OCI-LY7 (cell line): ENCODE data around the gene GJC2. TPM values are rescaled to one million over a fixed set of nuclear protein-coding genes. Genes with fewer than 3 reads are reported as not detected.

Source experiments
- BruUV-seq: library from RNA; stranded (reverse); fragments of 400-500 nt; replicated peaks from 2 replicates; lab custom pipeline; 2021; lab: Mats Ljungman, UMichigan
- CTCF ChIA-PET: fragments of 300-600 bp; sonication (Branson Sonifier 250); formaldehyde crosslinking; loops from one replicate; lab custom pipeline; 2022; ENCODE audit warnings: antibody characterized with exemption; ENCODE audit not compliant: unreplicated experiment; lab: Charles Lee
- POLR2A ChIA-PET: fragments of 300-600 bp; sonication (Branson Sonifier 250); formaldehyde crosslinking; loops from one replicate; lab custom pipeline; 2022; ENCODE audit warnings: antibody characterized with exemption; lab: Charles Lee
- DNase-seq: peaks from one replicate; pipeline ENCODE4 v3.0.0-alpha.2; 2015; ENCODE audit warnings: low spot score
- H2AFZ ChIP-seq: fragments of 200-600 bp; sonication (generic), shearing (Covaris generic); 2 replicates; pipeline ENCODE4 v1.6.1; 2014; ENCODE audit warnings: mild to moderate bottlenecking, antibody characterized with exemption, low read length, moderate library complexity
- H3K27ac ChIP-seq: fragments of 200-600 bp; sonication (generic); 2 replicates; pipeline ENCODE4 v1.5.1; 2014; ENCODE audit warnings: mixed run types, low read depth, mild to moderate bottlenecking, moderate library complexity, low read length, inconsistent platforms; ENCODE audit not compliant: poor library complexity, severe bottlenecking
- H3K36me3 ChIP-seq: fragments of 200-600 bp; sonication (generic); 2 replicates; pipeline ENCODE4 v1.6.1; 2014; ENCODE audit warnings: mild to moderate bottlenecking, antibody characterized with exemption, low read length, moderate library complexity, mixed read lengths; ENCODE audit not compliant: insufficient read depth
- H3K4me1 ChIP-seq: fragments of 200-600 bp; sonication (generic); 2 replicates; pipeline ENCODE4 v1.5.1; 2014; ENCODE audit warnings: mild to moderate bottlenecking, low read length; ENCODE audit not compliant: insufficient read depth, poor library complexity, severe bottlenecking
- H3K4me2 ChIP-seq: fragments of 200-600 bp; sonication (generic); 2 replicates; pipeline ENCODE4 v1.6.1; 2014; ENCODE audit warnings: mild to moderate bottlenecking, low read length
- H3K4me3 ChIP-seq: fragments of 200-600 bp; sonication (generic); 2 replicates; pipeline ENCODE4 v1.5.1; 2014; ENCODE audit warnings: mild to moderate bottlenecking, low read depth, low read length; ENCODE audit not compliant: poor library complexity, severe bottlenecking
- H3K79me2 ChIP-seq: fragments of 200-600 bp; sonication (generic); 2 replicates; pipeline ENCODE4 v1.6.1; 2016; ENCODE audit warnings: low read depth, mild to moderate bottlenecking, low read length, moderate library complexity, mixed read lengths; ENCODE audit not compliant: insufficient read depth
- H3K9me2 ChIP-seq: fragments of 200-600 bp; sonication (generic); 2 replicates; pipeline ENCODE4 v1.6.1; 2016; ENCODE audit warnings: mild to moderate bottlenecking, low read length, mixed read lengths; ENCODE audit not compliant: insufficient read depth
- H3K9me3 ChIP-seq: fragments of 200-600 bp; sonication (generic); 2 replicates; pipeline ENCODE4 v1.6.1; 2014; ENCODE audit warnings: mild to moderate bottlenecking, mixed run types, low read length, mixed read lengths
- H4K20me1 ChIP-seq: fragments of 200-600 bp; sonication (generic); 2 replicates; pipeline ENCODE4 v1.6.1; 2014; ENCODE audit warnings: mild to moderate bottlenecking, antibody characterized with exemption, low read length, moderate library complexity, mixed read lengths; ENCODE audit not compliant: insufficient read depth
- EZH2phosphoT487 ChIP-seq: fragments of 200-600 bp; sonication (generic); IDR thresholded peaks from 2 replicates; pipeline ENCODE4 v1.6.1; 2018; ENCODE audit warnings: low read depth, borderline replicate concordance, mild to moderate bottlenecking, mixed run types, antibody characterized with exemption, low read length, moderate library complexity, mixed read lengths
- intact Hi-C: fragments of 100-400 bp; cut with micrococcal nuclease; formaldehyde crosslinking; loops from one replicate; pipeline ENCODE4 v1.10.0; 2022; ENCODE audit not compliant: unreplicated experiment
- total RNA-seq, 2 experiments: library from RNA; depleted of rRNA in 1 of 2; stranded (reverse); fragments of >200 nt in 1 of 2; shearing (Covaris generic) in 1 of 2; gene quantifications; 2 replicates each; pipeline ENCODE4 v1.2.3, GENCODE V29; 2014 to 2022
- TF ChIP-seq, protein P1 (sequence below): fragments of 200-600 bp; sonication (generic); conservative IDR thresholded peaks from 2 replicates; pipeline ENCODE4 v1.5.1; 2014; ENCODE audit warnings: mild to moderate bottlenecking, antibody characterized with exemption, low read length, moderate library complexity, mixed read lengths

The GJC2 gene
- total RNA-seq, 2 experiments from 2014 or later = 0.22 to 0.80 TPM

GRCh38 chr1:228156515-228156881 lies 6.8 kb downstream of the GJC2 start:
- CTCF ChIA-PET = no interaction called here
- DNase-seq = no peak

GRCh38 chr1:228156941-228157728 lies 7.4 kb downstream of the GJC2 start:
- H3K4me2 ChIP-seq = no peak overlapping the region
- no peak for DNase-seq
- ChIA-PET CTCF (no interaction called here), POLR2A (interaction anchor here (0.6 to 1.5 kb wide), 2 partner anchors 14 to 66 kb away, joined by 3 to 4 read pairs; no protein-coding TSS in a partner anchor)
- intact Hi-C loops = no loop called here
- H2AFZ ChIP-seq = no peak overlapping the region
- no peaks in the 10 kb centered on the region for H3K9me2 ChIP-seq
- H3K9me3 ChIP-seq = no peaks in the 10 kb centered on the region
- H4K20me1 ChIP-seq = no peaks in the 10 kb centered on the region
- H3K79me2 ChIP-seq = no peaks in the 10 kb centered on the region
- H3K36me3 ChIP-seq = no peaks in the 10 kb centered on the region
- no TSS peak for BruUV-seq
- H3K4me1 ChIP-seq = peaks cover under 1% of the 10 kb centered on the region
- no peak overlapping the region for H3K27ac ChIP-seq
- TF ChIP-seq EZH2phosphoT487 = no peak
- TF ChIP-seq, protein P1, sequence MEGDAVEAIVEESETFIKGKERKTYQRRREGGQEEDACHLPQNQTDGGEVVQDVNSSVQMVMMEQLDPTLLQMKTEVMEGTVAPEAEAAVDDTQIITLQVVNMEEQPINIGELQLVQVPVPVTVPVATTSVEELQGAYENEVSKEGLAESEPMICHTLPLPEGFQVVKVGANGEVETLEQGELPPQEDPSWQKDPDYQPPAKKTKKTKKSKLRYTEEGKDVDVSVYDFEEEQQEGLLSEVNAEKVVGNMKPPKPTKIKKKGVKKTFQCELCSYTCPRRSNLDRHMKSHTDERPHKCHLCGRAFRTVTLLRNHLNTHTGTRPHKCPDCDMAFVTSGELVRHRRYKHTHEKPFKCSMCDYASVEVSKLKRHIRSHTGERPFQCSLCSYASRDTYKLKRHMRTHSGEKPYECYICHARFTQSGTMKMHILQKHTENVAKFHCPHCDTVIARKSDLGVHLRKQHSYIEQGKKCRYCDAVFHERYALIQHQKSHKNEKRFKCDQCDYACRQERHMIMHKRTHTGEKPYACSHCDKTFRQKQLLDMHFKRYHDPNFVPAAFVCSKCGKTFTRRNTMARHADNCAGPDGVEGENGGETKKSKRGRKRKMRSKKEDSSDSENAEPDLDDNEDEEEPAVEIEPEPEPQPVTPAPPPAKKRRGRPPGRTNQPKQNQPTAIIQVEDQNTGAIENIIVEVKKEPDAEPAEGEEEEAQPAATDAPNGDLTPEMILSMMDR = no peak
- H3K4me3 ChIP-seq = no peak overlapping the region

More at GRCh38 chr1:228156515-228156881, 6.8 kb downstream of the GJC2 start:
- H4K20me1 ChIP-seq = no peaks in the 10 kb centered on the region
- H3K9me3 ChIP-seq = no peaks in the 10 kb centered on the region
- BruUV-seq = no TSS peak
- H3K4me3 ChIP-seq = no peak overlapping the region
- TF ChIP-seq, protein P1 = no peak
- TF ChIP-seq EZH2phosphoT487 = no peak
- intact Hi-C loops = no loop called here
- H3K79me2 ChIP-seq = no peaks in the 10 kb centered on the region
- POLR2A ChIA-PET = interaction anchor here (0.5 to 1.5 kb wide), 3 partner anchors 13 to 606 kb away, joined by 3 to 4 read pairs (median 4); no protein-coding TSS in a partner anchor
- H3K4me1 ChIP-seq = no peaks in the 10 kb centered on the region
- H3K27ac ChIP-seq = no peak overlapping the region
- no peaks in the 10 kb centered on the region for H3K36me3 ChIP-seq
- no peak overlapping the region for H2AFZ ChIP-seq
- no peaks in the 10 kb centered on the region for H3K9me2 ChIP-seq
- H3K4me2 ChIP-seq = no peak overlapping the region

- no TSS peak for BruUV-seq
- Histone ChIP-seq H4K20me1 (no peaks in the 10 kb centered on the region), H3K36me3 (no peaks in the 10 kb centered on the region), H2AFZ (no peak overlapping the region), H3K79me2 (no peaks in the 10 kb centered on the region), H3K4me2 (no peak overlapping the region), H3K9me2 (no peaks in the 10 kb centered on the region), H3K4me3 (no peak overlapping the region), H3K4me1 (peaks cover 5% of the 10 kb centered on the region), H3K9me3 (no peaks in the 10 kb centered on the region), H3K27ac (no peak overlapping the region)
- DNase-seq = no peak
- ChIA-PET POLR2A (interaction anchor here (0.6 to 1.5 kb wide), 2 partner anchors 15 to 65 kb away, joined by 3 to 4 read pairs; no protein-coding TSS in a partner anchor), CTCF (no interaction called here)
- TF ChIP-seq, protein P1 = no peak
- no peak for TF ChIP-seq EZH2phosphoT487
- intact Hi-C loops = no loop called here
Observed at GRCh38 chr1:228157729-228158126, 8.0 kb downstream of the GJC2 start.
